HG03039 (cell line): ENCODE measurements around the gene ATG2B.

Experiments
- ATAC-seq: cut with Tn5 transposase; IDR thresholded peaks from one replicate; pipeline ENCODE4 v1.9.1; 2021; ENCODE audit warnings: mild to moderate bottlenecking, moderate library complexity; ENCODE audit not compliant: unreplicated experiment

Gene ATG2B

GRCh38 chr14:96316087-96316486 is 47.1 kb downstream of the ATG2B start:
- no peak for ATAC-seq

- no peak for ATAC-seq
Measured at GRCh38 chr14:96310906-96311305, 52.2 kb downstream of the ATG2B start.

DNA sequence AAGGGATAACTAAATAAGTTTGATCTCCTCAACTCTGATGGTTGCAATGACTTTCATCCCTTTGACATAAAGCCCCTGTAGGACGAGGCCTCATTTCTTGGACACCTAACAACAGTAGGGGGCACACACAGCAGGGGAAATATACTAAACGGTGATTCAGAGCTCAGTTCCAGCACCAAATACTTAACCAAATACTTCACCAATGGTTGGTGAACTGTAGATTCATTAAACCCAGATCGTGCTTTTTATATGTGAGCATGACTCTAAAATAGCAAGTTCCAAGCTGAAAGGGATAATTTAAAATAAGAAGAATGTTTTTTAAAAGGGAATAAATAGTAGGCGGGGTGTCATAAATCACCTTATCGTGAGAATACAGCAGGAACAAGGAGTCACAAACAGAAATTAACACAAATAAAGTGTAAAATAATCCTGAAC is 53.2 kb downstream of the ATG2B start:
- ATAC-seq, result no peak

DNA sequence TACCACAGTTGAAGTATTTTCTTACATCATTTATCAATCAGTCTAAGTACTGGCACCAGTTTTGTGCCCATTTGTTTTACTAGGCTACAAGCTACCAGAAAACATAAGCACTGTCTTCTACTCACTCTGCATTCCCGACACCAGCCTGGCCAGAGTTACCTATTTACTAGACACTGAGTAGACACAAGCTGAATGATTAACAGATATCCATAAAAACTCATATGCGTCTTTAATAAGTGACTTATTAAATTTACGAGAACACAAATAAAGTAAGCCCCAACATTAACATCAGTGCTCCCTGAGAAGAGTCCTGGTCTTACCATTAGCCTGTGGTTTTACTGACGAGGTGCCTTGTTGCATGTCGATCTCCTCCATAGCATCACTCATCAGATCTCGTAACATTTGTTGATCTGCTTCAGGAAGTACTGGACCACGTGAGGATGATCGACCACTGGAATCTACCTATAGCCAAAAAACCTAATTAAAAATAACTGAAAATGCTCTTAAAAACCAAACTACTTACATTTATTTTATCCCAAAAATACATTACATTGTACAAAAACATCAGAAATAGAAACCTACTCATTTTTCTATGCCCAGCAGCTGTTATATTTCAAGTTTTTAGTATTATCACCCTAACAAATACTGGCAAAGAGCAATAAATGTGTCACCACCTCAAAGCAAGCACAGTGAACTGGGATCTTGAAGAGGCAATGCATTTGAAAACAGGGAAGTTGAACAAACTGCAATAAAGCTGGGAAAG is 53.8 kb downstream of the ATG2B start:
- no peak for ATAC-seq

DNA sequence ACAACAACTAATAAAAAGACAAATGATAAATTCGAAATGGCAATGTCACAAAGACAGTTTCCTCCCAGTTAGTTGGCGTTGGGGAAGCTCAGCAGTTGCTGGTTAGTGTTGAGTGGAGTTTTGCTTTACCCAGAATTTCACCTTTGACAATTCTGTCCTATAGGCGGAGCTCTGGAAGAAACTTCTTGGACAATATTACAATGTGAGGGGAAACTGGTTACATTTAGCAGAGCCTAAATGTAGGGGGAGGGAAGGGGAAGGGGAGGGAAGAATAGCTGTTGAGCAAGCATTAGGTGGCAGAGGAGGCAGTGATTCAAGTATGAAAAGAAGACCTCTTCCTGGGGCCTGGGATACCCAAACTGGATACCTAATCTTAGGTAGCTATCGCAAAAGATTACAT is 55.7 kb downstream of the ATG2B start:
- ATAC-seq, result no peak

DNA sequence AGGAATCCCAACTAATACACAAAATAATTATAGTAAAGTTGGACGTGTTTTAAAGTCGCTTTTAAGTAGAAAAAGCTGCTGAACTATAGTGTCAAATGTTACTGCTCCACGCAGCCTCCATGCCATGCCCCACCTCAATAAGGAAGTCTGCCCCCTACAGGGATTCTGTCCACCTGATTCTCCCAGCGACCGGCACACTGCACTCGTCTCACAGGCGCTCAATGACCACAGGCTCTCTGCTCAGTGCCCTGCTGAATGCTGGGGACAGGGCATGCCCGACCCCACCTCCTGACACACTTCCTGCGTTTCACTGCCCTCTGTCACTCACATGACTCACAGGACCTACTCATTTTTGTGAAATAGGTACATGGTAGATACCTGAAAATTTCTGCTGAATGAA is 58.2 kb downstream of the ATG2B start:
- no peak for ATAC-seq

GRCh38 chr14:96303981-96304380 is 59.2 kb downstream of the ATG2B start:
- ATAC-seq, result no peak

GRCh38 chr14:96299441-96299840 is 63.7 kb downstream of the ATG2B start:
- ATAC-seq, result no peak

- ATAC-seq, result no peak
Measured at GRCh38 chr14:96297997-96298515, 65.1 kb downstream of the ATG2B start.

- ATAC-seq, result no peak
Measured at GRCh38 chr14:96297000-96297399, 66.1 kb downstream of the ATG2B start.

GRCh38 chr14:96294246-96294645 is 68.9 kb downstream of the ATG2B start:
- ATAC-seq, result no peak

- no peak for ATAC-seq
Measured at GRCh38 chr14:96287856-96288255, 75.3 kb downstream of the ATG2B start.

DNA sequence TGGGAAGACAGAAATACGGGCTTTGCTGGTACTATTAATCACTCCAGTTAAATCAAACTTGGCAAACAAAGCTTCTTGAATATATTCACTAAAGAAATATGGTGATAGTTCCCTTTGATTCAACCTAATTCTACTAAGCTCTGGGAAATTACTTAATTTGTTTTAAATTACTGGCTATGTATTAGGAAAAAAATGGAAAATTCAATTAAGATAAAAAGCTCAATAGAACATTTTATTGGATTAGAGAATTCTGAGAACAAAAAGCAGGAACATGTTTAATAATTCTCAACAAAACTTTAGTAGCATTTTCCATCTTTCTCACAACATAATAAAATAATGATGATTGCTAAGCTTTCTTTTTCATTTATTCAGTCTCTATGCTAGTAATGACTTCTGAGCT is 76.9 kb downstream of the ATG2B start:
- no peak for ATAC-seq

GRCh38 chr14:96285667-96286066 is 77.5 kb downstream of the ATG2B start:
- no peak for ATAC-seq

DNA sequence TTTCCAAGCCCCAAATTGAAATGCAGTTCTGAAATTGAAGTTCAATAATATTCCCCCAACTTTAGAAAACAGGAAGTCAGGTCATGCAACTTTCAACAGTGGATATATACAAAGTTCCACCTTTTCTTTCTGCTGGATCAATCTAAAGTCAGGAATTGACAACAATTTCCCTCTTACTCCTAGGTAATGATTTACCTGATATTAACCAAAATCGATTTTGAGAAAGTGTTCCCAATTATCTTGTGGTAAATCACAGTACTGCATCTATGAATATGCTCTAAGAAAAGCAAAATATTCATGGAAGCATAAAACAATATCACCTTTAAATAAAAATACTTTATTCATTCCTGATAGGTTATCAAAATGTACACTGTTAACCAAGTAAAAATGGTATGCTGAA is 78.7 kb downstream of the ATG2B start:
- no peak for ATAC-seq

DNA sequence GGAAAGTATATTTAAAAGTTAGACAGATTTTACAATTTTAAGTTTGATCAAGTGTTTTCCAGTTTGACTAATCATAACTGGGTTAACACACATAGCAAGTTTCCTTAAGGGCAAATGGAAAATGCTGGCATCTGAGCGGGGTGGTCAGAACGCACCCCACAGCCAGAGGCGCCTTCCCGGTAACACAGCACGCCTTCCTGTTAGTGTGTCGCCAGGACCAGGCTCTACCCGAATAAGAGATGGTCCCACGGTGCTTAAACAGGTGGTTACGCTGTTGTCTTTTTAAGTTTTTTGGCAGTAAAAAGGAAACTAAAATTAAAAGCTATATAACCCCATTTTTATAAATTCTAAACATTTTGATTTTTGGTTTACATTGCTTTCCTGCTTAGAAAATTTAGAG is 79.1 kb downstream of the ATG2B start:
- ATAC-seq, result no peak

- ATAC-seq, result no peak
Measured at GRCh38 chr14:96281486-96281885, 81.7 kb downstream of the ATG2B start.

- ATAC-seq, result no peak
Measured at GRCh38 chr14:96280104-96280503, 83.0 kb downstream of the ATG2B start.

DNA sequence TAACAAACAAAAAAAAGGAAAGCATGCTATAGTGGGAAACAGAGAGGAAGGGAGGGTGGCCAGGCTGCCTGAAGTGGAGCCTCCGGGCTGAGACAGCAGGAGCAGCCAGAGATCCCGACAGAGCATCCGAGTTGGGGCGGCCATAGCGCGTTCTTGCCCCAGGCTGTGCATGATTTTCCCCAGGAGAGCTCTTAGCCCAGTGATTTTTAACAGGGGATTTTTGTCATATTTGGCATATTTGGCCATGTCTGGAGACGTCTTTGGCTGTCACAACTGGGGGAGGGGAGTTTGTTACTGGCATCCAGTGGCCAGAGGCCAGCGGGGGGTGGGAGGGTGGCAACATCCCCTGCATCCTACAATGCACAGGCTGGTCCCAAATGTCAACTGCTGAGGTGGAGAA is 83.6 kb downstream of the ATG2B start:
- ATAC-seq, result no peak

- no peak for ATAC-seq
Measured at GRCh38 chr14:96277890-96278289, 85.3 kb downstream of the ATG2B start.

DNA sequence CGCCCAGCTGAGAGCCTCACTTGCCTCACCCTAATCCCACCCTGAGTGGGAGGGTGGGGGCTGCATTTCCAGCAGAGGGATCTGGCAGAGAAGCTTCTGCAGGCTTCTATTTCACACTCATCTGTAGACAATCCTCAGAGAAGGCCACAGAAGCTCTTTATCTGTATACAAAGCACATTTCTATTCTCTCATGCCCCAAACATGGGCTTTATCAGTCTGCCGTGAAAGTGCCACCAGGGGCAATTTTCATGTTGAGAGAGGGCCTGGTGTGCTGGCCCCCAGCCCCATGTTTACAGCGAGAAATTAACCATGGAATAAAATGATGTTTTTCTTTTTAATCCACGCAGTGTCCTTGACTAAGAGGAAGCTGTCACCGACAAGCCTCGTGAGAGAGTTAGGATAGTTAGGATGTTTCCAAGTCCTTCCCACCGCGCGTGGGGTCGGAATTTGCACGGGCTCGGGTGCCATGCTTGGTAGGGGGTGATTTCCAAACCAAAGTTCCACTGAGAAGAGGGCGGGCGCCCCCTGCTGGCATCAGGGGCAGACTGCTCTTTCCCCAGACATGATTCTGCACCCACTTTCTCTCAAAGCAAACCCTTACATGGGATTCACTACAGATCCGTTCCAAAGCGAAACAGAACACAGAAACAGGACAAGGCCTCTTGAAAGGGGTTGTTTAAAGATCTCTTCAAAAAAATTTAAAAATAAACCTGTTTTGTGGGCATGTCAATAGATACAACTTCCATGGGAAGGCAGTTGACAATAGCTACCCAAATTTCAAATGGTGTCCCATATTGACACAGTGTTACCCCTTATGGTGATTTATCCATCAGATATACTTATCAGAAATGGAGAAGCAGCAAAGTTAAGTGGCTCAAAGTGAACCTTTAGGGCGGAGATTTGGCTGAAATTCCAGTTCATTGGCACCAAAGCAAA is 87.7 kb downstream of the ATG2B start:
- ATAC-seq, result no peak

DNA sequence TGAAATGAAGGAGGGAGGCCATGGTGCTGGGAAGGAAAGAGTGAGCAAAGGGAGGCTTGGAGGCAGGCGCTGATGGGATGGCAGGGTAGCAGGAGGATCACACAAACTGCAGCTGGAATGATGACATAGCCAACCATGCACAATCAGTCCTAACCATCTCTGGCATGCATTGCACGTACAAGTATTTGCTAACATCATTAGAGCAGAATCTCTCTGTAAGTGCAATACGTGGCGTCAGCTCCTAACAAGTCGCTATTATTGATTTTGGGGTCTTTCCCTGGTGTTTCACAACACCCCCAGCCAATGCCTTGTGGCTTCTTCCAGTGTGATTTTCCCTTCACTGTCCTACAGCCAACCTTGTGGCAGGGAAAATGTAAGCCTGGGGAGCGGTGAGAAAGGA is 88.6 kb downstream of the ATG2B start:
- no peak for ATAC-seq
